GM10266 (cell line): ENCODE measurements around the gene DLST.

Experiments used
- DNase-seq: peaks from one replicate; pipeline ENCODE4 v3.0.0; 2012; ENCODE audit errors: extremely low spot score
- CTCF ChIP-seq: IDR thresholded peaks from 2 replicates; pipeline ENCODE4 v1.5.1; 2012; ENCODE audit warnings: mild to moderate bottlenecking, low read depth; ENCODE audit not compliant: control insufficient read depth, insufficient read depth; ENCODE audit errors: missing control alignments

The DLST gene

GRCh38 chr14:74938531-74939495 is 57.1 kb downstream of the DLST start:
- DNase-seq: no peak
- TF ChIP-seq CTCF: no peak

- no peak for DNase-seq
- TF ChIP-seq CTCF: no peak
Measured at GRCh38 chr14:74940956-74941565, 59.3 kb downstream of the DLST start.

- TF ChIP-seq CTCF: no peak
- DNase-seq: peak; percentile 66
Measured at GRCh38 chr14:74941676-74942097, 60.0 kb downstream of the DLST start.

- no peak for TF ChIP-seq CTCF
- no peak for DNase-seq
Measured at GRCh38 chr14:74942181-74942580, 60.5 kb downstream of the DLST start.

- DNase-seq: peak; percentile 64
- no peak for TF ChIP-seq CTCF
Measured at GRCh38 chr14:74942608-74943007, 60.9 kb downstream of the DLST start.

- DNase-seq: no peak
- peak; percentile 50 for TF ChIP-seq CTCF
Measured at GRCh38 chr14:74945261-74945851, 63.6 kb downstream of the DLST start.
